Measurements from ENCODE around the gene KIF26B. TPM values are rescaled to one million over a fixed set of nuclear protein-coding genes. Genes with fewer than 3 reads are reported as not detected.

KIF26B gene
- polyA plus RNA-seq, 1 of the 3 experiments (the other 2 are of a cell fraction), result 2.6 TPM

GRCh38 chr1:245715291-245715701 is 560.5 kb downstream of the KIF26B start:
- H3K4me3 ChIP-seq (ENCODE audit: low read depth in 2 of 2, low read length in 1 of 2), result no peak overlapping the region
- POLR2A ChIA-PET, result no interaction called here
- peaks cover 0 to 11% of the 10 kb centered on the region in 2 experiments for H3K36me3 ChIP-seq (replicated peaks in 1 of 2; ENCODE audit: control insufficient read depth in 1 of 2, insufficient read depth in 2 of 2, low read length in 1 of 2)
- H3K9ac ChIP-seq, result no peak overlapping the region
- DNase-seq, result no peak
- H3F3A ChIP-seq (replicated peaks; ENCODE audit: insufficient read depth), result no peaks in the 10 kb centered on the region
- H3K9me2 ChIP-seq, result no peaks in the 10 kb centered on the region
- H3K9me3 ChIP-seq, result no peaks in the 10 kb centered on the region
- H3K79me2 ChIP-seq (ENCODE audit: insufficient read depth), result no peaks in the 10 kb centered on the region
- no peaks in the 10 kb centered on the region for H3K27me3 ChIP-seq (ENCODE audit: insufficient read depth)
- peak overlapping the region in 1 of 2 experiments; percentile 36; a peak in 1 of 4 replicates for H3K27ac ChIP-seq (ENCODE audit: low read depth in 2 of 2, low read length in 1 of 2)
- no peak overlapping the region; the same call in 1 of the 2 replicates for H3K4me2 ChIP-seq
- CTCF ChIA-PET, result interaction anchor here (0.7 kb wide), 1 partner anchor 179 kb away, joined by 3 read pairs; no protein-coding TSS in a partner anchor
- no peak overlapping the region for H2AFZ ChIP-seq (ENCODE audit: low read depth)
- H4K20me1 ChIP-seq (ENCODE audit: insufficient read depth), result no peaks in the 10 kb centered on the region
- no peak for TF ChIP-seq TCF12 (IDR thresholded peaks at IDR 0.05)
- no peak for TF ChIP-seq RFX5 (IDR thresholded peaks at IDR 0.05; ENCODE audit: low read length)
- TF ChIP-seq NFIC (IDR thresholded peaks at IDR 0.05; ENCODE audit: borderline replicate concordance), result no peak
- no peak for TF ChIP-seq USF2 (IDR thresholded peaks at IDR 0.05; ENCODE audit: borderline replicate concordance, low read depth, low read length)
- no peak for TF ChIP-seq RCOR1 (IDR thresholded peaks at IDR 0.05; ENCODE audit: low read length)
- no peak for TF ChIP-seq GABPA (IDR thresholded peaks at IDR 0.05; ENCODE audit: low read depth)
- TF ChIP-seq MAX (IDR thresholded peaks at IDR 0.05; ENCODE audit: low read depth), result no peak
- TF ChIP-seq TEAD4 (IDR thresholded peaks at IDR 0.05; ENCODE audit: borderline replicate concordance, insufficient read depth), result no peak
- TF ChIP-seq YY1 (IDR thresholded peaks at IDR 0.05; ENCODE audit: low read depth), result no peak
- no peak for TF ChIP-seq RXRA (IDR thresholded peaks at IDR 0.05; ENCODE audit: borderline replicate concordance, low read depth)
- no peak for TF ChIP-seq MXI1 (IDR thresholded peaks at IDR 0.05; ENCODE audit: low read depth, low read length)
- TF ChIP-seq REST (IDR thresholded peaks at IDR 0.05; ENCODE audit: low read depth, low read length), result no peak
- TF ChIP-seq FOXM1 (IDR thresholded peaks at IDR 0.05; ENCODE audit: low read depth), result no peak
- TF ChIP-seq USF1 (IDR thresholded peaks at IDR 0.05; ENCODE audit: borderline replicate concordance, low read depth), result no peak
- TF ChIP-seq NRF1 (IDR thresholded peaks at IDR 0.05; ENCODE audit: low read depth, low read length), result no peak
- no peak for TF ChIP-seq IRF3 (IDR thresholded peaks at IDR 0.05; ENCODE audit: low read depth, low read length)
- peaks cover 3 to 14% of the 10 kb centered on the region in 2 experiments; a peak in 2 of 4 replicates for H3K4me1 ChIP-seq (ENCODE audit: control insufficient read depth in 1 of 2, insufficient read depth in 2 of 2, low read depth in 1 of 2, low read length in 1 of 2)
- 72% methylated on average over 9 of the region's 9 CpGs for WGBS (ENCODE audit: low lambda C conversion rate)

Data from SK-N-SH (cell line).